GM19351 (cell line): ENCODE measurements around the gene REPIN1.
"Not testable (repeated sequence)": the region's sequence is repeated elsewhere in the genome, so short reads cannot be mapped to it uniquely, and the experiment has no call there.

Experiments
- ATAC-seq: cut with Tn5 transposase; IDR thresholded peaks from one replicate; pipeline ENCODE4 v1.9.1; 2021; ENCODE audit warnings: mild to moderate bottlenecking, moderate library complexity; ENCODE audit not compliant: unreplicated experiment

Gene REPIN1

DNA sequence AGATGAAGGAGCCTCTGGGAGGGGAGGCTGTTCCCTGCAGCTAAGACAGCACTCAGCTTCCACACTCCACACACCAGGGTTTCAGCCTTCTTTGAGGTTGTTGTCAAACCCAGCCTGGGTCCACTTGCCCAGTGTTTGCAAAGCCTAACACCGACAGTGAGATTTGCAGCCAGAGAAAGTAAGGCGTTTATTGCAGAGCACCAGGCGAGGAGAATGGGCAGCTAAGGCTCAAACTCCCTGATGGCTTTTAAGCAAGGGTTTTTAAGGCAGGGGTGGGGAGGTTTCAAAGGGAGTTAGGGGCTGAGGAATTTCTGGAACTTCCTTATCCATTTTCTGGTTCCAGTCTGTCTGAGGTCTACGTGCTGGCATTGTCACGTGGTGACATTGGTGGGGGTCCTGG is 5.8 kb downstream of the REPIN1 start:
- no peak for ATAC-seq

DNA sequence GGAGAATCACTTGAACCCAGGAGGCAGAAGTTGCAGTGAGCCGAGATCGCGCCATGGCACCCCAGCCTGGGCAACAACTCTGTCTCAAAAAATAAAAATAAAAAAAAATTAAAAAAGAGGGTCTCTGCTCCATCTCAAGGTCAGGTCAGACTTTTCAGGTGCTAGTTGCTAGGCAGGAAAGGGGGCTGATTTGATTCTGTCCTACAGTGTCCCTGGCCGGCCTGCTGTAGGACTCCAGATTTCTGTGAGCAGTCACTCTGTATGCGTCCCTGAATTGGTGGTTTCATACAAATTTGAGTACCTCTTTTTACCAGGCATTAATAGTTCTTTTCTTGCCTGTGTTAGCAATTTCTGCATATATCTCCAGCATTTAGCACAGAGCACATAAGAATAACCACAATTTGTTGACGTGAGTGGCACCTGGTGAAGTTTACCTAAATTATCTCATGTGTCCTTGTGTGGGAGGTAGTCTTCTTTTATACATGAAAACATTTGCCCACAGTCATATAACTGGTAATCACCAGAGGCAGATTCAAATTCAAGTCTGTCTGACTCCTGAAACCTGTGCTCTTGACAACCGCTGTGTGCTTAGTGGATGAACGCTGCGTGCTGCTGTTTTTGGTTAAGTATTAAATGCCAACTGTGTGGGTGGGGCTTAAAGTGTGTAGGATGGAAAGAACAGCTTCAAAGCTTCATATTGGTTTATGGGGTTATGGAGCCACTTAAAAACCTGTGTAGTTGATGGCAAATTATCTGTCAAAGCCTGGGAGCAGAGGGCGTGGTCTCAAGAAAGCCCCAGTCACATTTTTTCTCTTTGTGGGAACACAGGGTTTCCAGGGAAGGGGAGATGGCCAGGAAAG is 7.3 kb downstream of the REPIN1 start:
- ATAC-seq = peak; percentile 13

DNA sequence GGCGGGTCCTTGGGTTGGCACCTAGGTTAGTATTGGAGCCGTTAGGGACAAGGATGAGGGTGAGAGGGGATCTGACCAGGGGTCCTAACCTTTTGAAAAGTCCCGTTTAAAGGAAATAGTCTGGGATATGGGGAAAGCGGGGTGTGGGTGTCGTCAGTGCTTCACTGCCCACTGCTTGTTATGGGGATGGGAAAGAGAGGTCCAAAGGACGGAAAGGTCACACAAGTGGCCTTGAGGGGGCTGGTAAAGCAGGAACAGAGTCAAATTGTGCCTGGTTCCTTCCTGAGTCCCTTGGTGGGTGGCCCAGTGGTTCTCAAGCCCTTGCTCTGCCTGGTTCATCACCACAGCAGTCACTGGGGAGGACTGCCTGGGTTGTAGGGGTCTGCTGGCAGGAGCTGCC is 7.9 kb downstream of the REPIN1 start:
- no peak for ATAC-seq

DNA sequence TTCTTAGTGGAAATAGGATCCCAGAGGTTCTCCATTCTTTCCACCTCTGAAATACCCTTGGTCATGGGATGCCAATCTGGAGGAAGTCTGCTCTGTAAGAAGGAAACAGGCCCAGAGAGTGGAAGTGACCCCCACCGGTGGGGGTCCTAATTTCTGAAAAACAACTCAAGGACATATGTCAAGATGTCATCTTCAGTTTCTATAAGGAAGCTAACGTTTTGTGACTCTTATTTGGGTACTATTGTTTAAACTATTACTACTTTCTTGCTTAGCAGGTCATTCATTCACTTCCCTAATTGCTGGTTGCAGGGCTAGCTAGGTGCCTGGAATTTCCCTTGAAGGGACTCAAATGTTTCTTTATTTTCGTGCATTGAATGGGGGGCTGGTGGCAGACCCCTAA is 8.6 kb downstream of the REPIN1 start:
- no peak for ATAC-seq

DNA sequence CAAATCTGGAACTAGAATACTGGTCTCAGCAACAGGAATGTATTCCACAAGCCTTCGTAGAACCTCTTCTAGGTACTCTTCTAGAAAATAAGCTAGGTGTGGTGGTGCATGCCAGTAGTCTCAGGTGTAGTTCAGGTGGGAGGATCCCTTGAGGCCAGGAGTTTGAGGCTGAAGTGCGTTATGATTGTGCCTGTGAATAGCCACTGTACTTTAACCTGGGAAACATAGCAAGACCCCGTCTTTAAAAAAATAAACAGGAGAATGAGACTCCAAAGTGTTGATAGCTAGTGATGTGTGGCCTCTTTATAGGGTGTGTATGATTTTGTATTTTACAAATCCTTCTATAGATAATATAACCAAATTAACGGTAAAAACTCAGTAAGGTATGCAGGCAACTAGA is 9.0 kb downstream of the REPIN1 start:
- no peak for ATAC-seq

DNA sequence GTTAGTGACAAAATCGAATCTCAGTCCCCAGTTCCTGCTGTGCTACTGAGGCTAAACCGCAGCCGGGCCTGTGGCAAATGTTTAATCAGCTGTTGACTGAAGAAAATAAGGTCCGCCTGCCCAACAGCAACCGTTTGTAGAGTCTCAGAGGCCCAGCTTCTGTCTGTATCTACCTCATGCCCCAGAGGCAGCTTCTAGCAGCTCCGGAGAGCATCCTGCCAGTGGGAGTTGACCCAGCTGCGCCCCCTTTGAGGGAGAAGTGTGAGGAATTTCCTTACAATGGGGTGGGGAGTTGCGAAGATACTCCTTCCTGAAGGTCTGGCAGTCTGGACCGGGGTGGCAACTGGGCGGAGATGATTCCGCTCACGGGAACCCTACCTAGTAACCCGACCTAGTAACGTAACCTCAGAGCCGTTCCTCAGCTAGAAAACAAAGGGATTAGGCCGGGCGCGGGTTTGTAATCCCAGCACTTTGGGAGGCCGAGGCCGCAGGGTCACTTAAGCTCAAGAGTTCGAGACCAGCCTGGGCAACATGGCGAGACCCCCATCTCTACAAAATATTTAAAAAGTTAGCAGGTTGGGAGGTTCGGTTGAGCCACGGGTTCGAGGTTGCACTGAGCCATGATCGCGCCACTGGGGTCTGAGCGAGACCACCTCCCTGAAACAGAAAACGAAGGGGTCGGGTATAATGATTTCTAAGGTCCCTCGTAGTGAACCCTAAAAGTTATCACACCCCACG is 9.7 kb downstream of the REPIN1 start:
- no peak for ATAC-seq

DNA sequence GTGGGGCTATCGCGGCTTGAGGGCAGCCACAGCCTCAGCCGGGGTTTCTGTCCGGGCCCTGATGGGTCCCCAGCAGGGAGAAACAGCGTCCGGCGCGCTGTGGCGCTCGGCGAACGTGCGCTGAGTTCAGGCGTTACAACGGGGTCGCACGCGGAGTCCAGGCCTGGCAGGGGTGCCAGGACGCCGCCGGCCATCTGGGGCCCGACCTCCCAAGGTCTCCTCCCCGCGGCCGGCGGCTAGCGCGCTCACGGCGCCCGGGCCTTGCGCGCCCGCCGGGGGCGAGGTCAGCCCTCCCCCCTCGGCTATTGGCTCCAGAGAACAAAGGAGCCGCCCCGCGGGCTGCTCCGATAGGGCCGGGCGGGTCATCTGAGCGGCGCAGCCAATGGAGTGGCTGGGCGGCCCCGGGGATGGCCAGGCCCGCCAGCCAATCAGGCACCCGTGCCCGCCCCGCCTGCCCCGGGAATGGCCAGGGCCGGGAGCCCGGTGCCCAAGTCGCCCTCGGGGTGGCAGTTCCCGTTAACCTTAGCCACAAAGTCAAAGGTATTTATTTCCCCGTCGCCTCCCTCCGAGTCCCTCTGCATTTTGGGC is 10.3 kb downstream of the REPIN1 start, which contains the start of gene ZNF775:
Gene ZNF775 (plus strand): TSS at position 478 of the 588 bp plus-strand sequence. CDS start 9,141 bp downstream, outside the sequence.
- ATAC-seq = peak; percentile 70

DNA sequence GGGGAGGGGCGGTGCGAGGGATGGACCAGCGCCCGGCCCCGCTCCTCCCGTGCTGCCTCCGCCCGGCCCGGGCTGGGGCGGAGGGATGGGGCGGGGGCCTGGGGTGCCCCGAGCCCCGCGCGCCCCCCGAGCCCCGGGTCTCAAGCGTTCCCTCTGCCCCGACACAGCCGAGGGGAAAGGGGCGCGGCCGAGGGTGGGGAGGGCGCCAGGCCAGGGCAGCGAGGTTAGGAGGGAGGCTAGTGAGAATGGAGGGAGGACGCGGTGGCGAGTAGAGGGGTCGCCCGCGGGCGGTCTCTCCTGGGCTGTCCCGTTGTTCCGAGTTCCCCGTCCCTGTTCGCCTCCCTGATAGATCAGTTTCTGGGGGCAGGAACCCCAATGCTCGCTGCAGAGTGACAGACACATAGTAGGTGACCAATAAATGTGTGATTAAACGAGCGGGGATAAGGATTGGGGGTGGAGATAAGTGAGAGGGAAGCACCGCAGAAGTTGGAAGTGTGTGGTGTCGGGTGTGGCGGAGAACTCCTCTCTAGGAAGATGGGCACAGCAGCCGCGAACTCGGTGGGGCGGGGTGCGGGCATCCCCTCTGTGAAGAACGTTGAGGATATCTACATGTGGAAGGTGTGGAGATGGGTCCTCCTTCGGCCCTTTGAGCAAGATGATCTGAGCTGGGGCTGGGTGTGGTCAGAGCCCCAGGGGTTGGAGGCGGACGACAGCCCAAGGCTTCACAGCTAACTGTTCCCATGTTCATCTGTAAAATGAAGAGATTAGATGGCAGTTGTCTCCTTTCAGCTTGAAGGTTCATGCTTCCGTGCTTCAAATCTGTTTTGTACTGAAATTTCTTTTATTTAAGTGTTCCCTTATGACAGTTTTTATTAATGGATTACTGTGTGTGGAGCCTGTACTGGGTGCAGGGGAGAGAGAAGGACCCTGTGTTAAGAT is 11.1 kb downstream of the REPIN1 start:
- ATAC-seq = peak; percentile 14

DNA sequence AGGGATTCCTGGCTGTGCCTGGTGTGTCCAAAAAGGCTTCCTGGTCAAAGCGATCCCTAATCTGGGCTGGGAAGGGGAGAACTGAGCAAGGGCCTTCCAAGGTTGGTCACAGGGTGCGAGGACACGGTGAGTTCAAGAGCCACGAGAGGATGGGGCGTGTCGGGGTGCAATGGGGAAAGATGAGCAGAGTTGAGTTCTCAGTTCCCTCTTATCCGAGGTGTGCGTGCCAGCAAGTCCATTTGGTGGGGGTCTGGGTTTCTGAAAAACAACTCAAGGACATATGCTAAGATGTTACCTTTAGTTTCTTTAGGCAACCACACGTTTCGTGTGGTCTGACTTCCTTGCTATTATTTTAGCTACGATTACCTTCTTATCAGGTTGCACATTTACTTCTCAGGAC is 11.8 kb downstream of the REPIN1 start:
- peak; percentile 29 for ATAC-seq

DNA sequence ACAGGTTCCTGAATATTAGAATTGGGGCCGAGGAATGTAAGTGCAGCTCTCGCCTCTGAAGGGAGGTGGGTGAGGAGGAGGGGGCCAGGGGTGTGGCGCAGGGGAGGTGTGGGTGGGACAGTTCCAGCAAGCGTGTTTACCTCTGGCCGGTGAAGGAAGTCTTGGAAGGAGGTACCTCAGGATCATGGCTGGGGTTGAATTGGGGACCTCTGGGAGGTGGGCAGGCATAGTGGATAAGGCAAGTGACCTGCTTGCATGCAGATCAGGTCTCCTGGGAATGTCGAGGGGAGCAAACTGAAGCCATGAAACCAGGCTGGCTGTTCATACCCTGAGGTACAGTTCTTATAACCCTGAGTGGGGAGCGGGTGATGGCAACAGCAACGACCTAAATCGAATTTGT is 12.5 kb downstream of the REPIN1 start:
- ATAC-seq = no peak

DNA sequence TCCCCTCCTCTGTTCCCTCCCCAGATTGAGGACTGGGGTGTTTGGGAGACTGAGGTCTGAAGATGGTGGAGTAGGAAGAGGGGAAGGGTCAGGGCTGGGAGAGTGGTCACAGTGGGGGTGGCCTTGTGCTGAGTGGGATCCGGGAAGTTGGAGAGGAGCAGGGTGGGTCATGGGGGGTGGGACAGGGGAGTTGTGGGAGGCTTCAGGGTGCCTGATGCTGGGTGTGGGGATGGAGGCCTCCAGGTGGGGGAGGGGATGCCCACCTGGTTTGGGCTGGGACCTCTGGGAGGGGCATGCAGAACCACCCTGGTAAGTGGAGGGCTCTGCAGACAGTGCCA is 13.1 kb downstream of the REPIN1 start:
- ATAC-seq = no peak

DNA sequence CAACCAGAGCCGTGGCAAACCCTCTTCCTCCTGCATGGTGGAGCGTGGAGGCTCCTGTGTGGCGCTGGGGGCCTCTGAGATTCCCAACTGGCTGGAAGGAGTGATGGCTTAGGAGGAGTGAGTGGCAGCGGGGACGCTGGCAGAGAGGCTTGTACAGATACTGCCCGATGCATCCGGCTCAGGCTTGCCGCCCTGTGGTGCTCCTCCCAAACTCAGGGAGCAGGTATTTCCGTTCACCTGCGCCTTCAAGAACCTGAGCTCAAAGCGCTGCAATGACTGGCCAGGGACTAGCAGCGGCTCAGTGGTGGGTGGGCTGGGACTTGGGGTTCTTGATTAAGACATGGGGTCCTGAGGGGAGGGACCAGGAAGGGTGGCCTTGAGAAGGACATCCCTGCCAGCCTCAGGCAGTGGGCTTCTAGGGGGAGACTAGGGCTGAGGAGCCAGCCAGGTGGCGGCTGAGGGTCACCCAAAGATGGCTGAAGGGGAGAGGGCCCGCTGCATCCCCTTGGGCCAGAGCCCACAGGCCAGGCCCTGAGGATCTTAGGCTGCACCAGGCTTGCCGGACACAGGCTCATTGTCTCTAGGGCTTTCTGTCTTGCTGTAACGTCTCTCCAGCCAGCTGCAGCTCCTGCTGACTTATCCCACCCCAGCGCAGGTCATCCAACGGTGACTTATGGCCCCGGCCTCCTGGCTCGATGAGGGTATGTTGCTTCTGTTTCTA is 13.7 kb downstream of the REPIN1 start:
- ATAC-seq = no peak

DNA sequence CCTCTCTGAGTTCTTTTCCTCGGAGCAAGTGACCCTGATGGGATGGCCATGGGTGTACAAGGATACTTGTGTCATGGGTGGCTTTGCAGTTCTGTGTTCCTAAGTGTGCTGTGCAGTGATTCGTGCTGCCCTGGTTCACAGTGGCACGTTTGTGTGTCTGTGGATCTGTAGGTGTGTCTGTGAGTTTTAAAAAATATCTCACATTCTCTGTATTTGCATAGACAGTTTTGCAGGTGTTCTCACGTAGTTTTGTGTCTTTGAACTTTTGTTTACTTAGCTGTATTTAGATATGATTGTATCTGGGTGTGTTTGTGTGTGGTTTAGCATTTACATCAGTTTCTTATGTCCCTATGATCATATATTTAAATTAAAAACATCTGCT is 14.2 kb downstream of the REPIN1 start:
- ATAC-seq = no peak

DNA sequence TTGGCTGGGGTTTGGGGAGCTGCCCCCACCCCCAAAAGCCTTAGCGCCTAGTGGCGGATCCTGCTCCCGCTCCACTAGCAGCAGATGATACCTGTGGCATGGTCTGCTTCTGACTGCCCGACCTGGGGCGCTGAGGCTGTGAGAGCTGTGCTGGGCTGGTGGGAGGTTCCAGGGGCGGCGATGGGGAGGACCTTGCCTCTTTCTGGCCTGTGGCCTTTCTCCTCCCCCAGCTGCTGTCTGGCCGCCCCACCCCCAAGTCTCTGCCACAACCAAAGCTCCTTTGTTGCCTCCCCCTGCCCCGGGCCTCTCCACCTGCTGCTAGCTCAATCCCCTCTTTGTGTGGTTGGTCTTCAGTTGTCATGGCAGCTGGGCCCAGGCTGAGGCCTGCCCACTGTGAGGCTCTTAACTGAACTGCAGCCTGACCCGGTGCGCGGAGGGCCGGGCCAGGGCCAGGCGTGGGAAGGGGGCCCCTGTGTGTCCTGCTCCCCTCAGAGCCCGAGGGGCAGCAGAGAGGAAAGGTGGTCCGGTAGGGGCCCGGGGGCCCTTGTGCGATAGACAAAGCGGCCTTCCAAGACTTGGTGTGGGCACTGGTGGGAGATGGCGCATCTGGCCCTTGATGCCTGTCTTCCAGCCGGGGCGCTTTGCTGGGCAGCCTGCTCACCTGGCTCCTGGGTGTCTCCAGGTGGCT is 15.2 kb downstream of the REPIN1 start:
- ATAC-seq = no peak

DNA sequence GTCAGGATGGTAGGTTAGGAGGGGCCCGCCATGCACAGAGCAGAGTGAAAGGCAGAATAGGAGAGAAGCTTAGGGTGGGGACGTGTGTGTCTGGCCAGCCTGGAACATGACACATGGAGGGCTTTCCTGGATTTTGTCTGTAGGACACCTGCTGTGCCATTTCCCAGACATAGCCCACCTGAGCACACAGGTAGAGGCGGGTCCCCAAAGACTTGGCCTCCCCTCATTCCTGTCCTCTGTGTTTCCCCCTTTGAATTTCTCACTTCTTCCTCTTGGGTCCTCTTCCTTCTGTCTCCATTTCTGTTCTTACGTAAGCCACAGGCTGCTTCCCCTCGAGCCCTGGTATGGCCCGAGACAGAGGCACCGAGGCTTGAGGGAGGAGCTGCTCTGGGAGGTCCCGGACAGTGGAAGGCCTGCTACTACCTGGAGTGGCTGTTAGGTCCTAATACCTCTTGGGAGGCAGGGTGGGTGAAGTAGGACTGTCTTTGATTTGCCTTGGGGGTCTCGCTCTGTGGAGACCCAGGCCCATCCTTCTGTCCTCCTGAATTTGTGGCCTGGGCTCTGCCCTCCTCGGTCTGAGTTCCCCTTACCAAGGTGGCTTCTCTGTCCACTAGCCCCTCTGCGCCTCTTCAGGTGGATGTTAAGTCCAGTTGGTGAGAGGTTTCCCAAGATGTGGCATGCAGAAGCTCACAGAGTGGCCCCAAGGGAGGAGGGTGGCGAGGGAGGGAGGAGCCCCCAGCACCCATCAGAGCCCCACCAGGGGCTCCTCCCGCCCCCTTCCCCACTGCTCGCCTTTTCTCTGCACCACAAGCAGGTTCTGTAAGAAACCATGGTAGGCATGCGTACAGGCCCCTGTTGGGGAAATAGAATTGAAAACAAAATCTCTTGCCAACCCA is 16.0 kb downstream of the REPIN1 start:
- no peak for ATAC-seq

DNA sequence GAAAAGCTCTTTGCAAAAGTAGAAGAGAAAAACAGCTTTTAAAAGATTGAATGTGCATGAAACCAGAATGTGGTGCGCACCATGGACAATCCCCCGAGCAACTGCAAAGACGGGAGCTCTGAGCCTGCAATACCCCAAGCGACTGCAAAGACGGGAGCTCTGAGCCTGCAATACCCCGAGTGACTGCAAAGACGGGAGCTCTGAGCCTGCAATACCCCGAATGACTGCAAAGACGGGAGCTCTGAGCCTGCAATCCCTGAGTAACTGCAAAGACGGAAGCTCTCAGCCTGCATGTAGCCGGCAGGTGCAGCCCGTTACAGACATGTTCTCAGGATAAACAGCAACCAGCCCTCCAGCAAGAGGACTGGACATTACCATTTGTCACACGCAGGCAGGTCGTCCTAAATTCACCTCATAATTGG is 16.7 kb downstream of the REPIN1 start:
- ATAC-seq = no peak

DNA sequence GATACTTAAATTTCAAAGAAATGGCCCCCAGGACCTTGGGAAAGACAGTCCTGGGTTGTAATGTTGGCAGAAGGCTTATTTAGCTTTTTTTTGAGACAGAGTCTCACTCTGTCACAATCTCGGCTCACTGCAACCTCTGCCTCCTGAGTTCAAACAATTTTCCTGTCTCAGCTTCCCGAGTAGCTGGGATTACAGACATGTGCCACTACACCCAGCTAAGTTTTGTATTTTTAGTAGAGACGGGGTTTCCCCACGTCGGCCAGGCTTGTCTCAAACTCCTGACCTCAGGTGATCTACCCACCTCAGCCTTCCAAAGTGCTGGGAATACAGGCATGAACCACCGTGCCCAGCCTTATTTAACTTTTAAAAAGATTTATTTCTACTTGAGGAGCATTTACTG is 17.3 kb downstream of the REPIN1 start:
- not testable (repeated sequence) for ATAC-seq

DNA sequence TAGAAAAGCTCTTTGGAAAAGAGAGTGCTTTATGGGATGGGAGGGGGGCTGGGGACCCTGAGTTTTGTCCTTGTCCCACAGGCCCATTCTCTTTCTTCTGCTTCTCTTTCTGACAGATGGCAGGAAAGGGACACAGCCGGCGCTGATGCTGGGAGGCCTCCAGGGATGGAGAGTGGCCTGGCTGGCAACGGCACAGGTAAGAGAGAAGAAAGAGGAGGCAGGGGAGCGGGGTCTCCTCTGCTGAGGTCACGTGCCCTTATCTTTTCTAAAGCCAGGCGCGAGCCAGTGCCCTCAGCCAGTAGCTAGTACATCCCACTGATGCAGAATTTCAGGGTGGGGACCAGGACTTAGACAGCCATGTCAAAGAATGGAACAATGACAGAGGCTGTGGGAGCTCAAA is 19.7 kb downstream of the REPIN1 start:
- ATAC-seq = no peak
